DOHH2 (cell line): Measurements from ENCODE around the gene HEXIM2.

Source experiments
- CTCF ChIP-seq: fragments of 200-600 bp; sonication (generic); IDR thresholded peaks from one replicate; pipeline ENCODE4 v1.5.1; 2014; ENCODE audit warnings: antibody characterized with exemption, mild to moderate bottlenecking, low read depth, low read length; ENCODE audit not compliant: poor library complexity, severe bottlenecking
- EZH2phosphoT487 ChIP-seq: fragments of 200-600 bp; sonication (generic); IDR thresholded peaks from 2 replicates; pipeline ENCODE4 v1.6.1; 2017; ENCODE audit warnings: borderline replicate concordance, mild to moderate bottlenecking, antibody characterized with exemption, low read length, moderate library complexity, mixed read lengths

- TF ChIP-seq CTCF = no peak
- no peak for TF ChIP-seq EZH2phosphoT487
These were observed 22.1 kb upstream of the HEXIM2 start for GRCh38 chr17:45139533-45139920.
